Smooth muscle cell (in vitro differentiated cells): ENCODE measurements around the gene SLCO4A1. TPM values are rescaled to one million over a fixed set of nuclear protein-coding genes. Genes with fewer than 3 reads are reported as not detected.

ENCODE experiments used
- DNase-seq: peaks from one replicate; lab custom pipeline; 2025; ENCODE audit not compliant: unreplicated experiment; lab: John Stamatoyannopoulos, UW
- H2AFZ ChIP-seq: fragments of 200-600 bp; sonication (generic); 2 replicates; pipeline ENCODE4 v1.6.0; 2016; ENCODE audit warnings: antibody characterized with exemption, low read depth, mild to moderate bottlenecking
- H3F3A ChIP-seq: fragments of 200-600 bp; sonication (generic); 2 replicates; pipeline ENCODE4 v1.6.0; 2017; ENCODE audit warnings: antibody characterized with exemption, low read depth
- H3K27ac ChIP-seq: fragments of 200-600 bp; sonication (generic); 2 replicates; pipeline ENCODE4 v1.5.1; 2016; ENCODE audit warnings: low read depth, mild to moderate bottlenecking
- H3K27me3 ChIP-seq: fragments of 200-600 bp; sonication (generic); 2 replicates; pipeline ENCODE4 v1.6.1; 2016; ENCODE audit warnings: low read depth, mild to moderate bottlenecking
- H3K36me3 ChIP-seq: fragments of 200-600 bp; sonication (generic); 2 replicates; pipeline ENCODE4 v1.5.1; 2016; ENCODE audit warnings: low read depth
- H3K4me1 ChIP-seq: fragments of 200-600 bp; sonication (generic); 2 replicates; pipeline ENCODE4 v1.5.1; 2016; ENCODE audit warnings: low read depth
- H3K4me2 ChIP-seq: fragments of 200-600 bp; sonication (generic); 2 replicates; pipeline ENCODE4 v1.6.0; 2016; ENCODE audit warnings: mild to moderate bottlenecking
- H3K4me3 ChIP-seq: fragments of 200-600 bp; sonication (generic); 2 replicates; pipeline ENCODE4 v1.5.1; 2016; ENCODE audit warnings: mild to moderate bottlenecking
- H3K79me2 ChIP-seq: fragments of 200-600 bp; sonication (generic); 2 replicates; pipeline ENCODE4 v1.6.0; 2016; ENCODE audit warnings: low read depth, mild to moderate bottlenecking
- H3K9ac ChIP-seq: fragments of 200-600 bp; sonication (generic); 2 replicates; pipeline ENCODE4 v1.6.0; 2016; ENCODE audit warnings: low read depth
- H3K9me3 ChIP-seq: fragments of 200-600 bp; sonication (generic); replicated peaks from 2 replicates; pipeline ENCODE4 v1.5.1; 2016; ENCODE audit warnings: low read depth
- H4K20me1 ChIP-seq: fragments of 200-600 bp; sonication (generic); 2 replicates; pipeline ENCODE4 v1.6.0; 2016; ENCODE audit warnings: low read depth
- WGBS: methylation state at CpG from one replicate; pipeline ENCODE4 v1.1.7; 2016; ENCODE audit warnings: low lambda C conversion rate; 5-methylcytosine and 5-hydroxymethylcytosine counted together
- polyA plus RNA-seq: library from polyadenylated mRNA; unstranded; fragments of >200 nt; fragmentation: Nextera tagmentation; extraction: Ambion mirVana; gene quantifications from 2 replicates; pipeline ENCODE4 v1.2.1, GENCODE V29; 2016
- total RNA-seq: library from RNA; depleted of rRNA; stranded (reverse); fragments of >200 nt; gene quantifications from 2 replicates; pipeline ENCODE4 v1.2.3, GENCODE V29; 2014
- TF ChIP-seq, protein P1 (sequence below): fragments of 200-600 bp; sonication (generic); IDR thresholded peaks from 2 replicates; pipeline ENCODE4 v1.5.1; 2017; ENCODE audit warnings: borderline replicate concordance, mild to moderate bottlenecking, antibody characterized with exemption; ENCODE audit not compliant: insufficient read depth, poor library complexity, severe bottlenecking

Gene SLCO4A1
- total and polyA plus RNA-seq, 2 experiments from 2014 or later = 0.81 to 1.4 TPM

GRCh38 chr20:62656919-62657588 lies 14.8 kb downstream of the SLCO4A1 start:
- no peak overlapping the region for H2AFZ ChIP-seq
- no peaks in the 10 kb centered on the region for H3F3A ChIP-seq
- no peaks in the 10 kb centered on the region for H3K36me3 ChIP-seq
- TF ChIP-seq, protein P1, sequence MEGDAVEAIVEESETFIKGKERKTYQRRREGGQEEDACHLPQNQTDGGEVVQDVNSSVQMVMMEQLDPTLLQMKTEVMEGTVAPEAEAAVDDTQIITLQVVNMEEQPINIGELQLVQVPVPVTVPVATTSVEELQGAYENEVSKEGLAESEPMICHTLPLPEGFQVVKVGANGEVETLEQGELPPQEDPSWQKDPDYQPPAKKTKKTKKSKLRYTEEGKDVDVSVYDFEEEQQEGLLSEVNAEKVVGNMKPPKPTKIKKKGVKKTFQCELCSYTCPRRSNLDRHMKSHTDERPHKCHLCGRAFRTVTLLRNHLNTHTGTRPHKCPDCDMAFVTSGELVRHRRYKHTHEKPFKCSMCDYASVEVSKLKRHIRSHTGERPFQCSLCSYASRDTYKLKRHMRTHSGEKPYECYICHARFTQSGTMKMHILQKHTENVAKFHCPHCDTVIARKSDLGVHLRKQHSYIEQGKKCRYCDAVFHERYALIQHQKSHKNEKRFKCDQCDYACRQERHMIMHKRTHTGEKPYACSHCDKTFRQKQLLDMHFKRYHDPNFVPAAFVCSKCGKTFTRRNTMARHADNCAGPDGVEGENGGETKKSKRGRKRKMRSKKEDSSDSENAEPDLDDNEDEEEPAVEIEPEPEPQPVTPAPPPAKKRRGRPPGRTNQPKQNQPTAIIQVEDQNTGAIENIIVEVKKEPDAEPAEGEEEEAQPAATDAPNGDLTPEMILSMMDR = no peak
- no peak overlapping the region for H3K4me2 ChIP-seq
- 97% methylated on average over 26 of the region's 37 CpGs for WGBS
- H3K4me3 ChIP-seq = no peak overlapping the region
- H4K20me1 ChIP-seq = no peaks in the 10 kb centered on the region
- H3K27me3 ChIP-seq = no peaks in the 10 kb centered on the region
- H3K4me1 ChIP-seq = no peaks in the 10 kb centered on the region
- H3K27ac ChIP-seq = no peak overlapping the region
- no peaks in the 10 kb centered on the region for H3K9me3 ChIP-seq
- no peaks in the 10 kb centered on the region for H3K79me2 ChIP-seq
- no peak for DNase-seq
- no peak overlapping the region for H3K9ac ChIP-seq

- 77% methylated on average over 7 of the region's 7 CpGs for WGBS
- H3K79me2 ChIP-seq = no peaks in the 10 kb centered on the region
- DNase-seq = no peak
- no peaks in the 10 kb centered on the region for H3K27me3 ChIP-seq
- no peak overlapping the region for H2AFZ ChIP-seq
- TF ChIP-seq, protein P1 = no peak
- no peaks in the 10 kb centered on the region for H3K4me1 ChIP-seq
- no peaks in the 10 kb centered on the region for H4K20me1 ChIP-seq
- H3K9ac ChIP-seq = no peak overlapping the region
- no peak overlapping the region for H3K4me3 ChIP-seq
- H3K9me3 ChIP-seq = no peaks in the 10 kb centered on the region
- H3F3A ChIP-seq = no peaks in the 10 kb centered on the region
- no peak overlapping the region for H3K4me2 ChIP-seq
- no peaks in the 10 kb centered on the region for H3K36me3 ChIP-seq
- no peak overlapping the region for H3K27ac ChIP-seq
Observed at GRCh38 chr20:62657589-62657942, 15.3 kb downstream of the SLCO4A1 start.

GRCh38 chr20:62657956-62658355 lies 15.7 kb downstream of the SLCO4A1 start:
- Histone ChIP-seq H3K36me3 (no peaks in the 10 kb centered on the region), H3K9me3 (no peaks in the 10 kb centered on the region), H3K4me3 (no peak overlapping the region), H3K27ac (no peak overlapping the region), H3K4me2 (no peak overlapping the region), H2AFZ (no peak overlapping the region), H4K20me1 (no peaks in the 10 kb centered on the region), H3F3A (no peaks in the 10 kb centered on the region), H3K9ac (no peak overlapping the region), H3K4me1 (no peaks in the 10 kb centered on the region), H3K79me2 (no peaks in the 10 kb centered on the region), H3K27me3 (no peaks in the 10 kb centered on the region)
- TF ChIP-seq, protein P1 = no peak
- no peak for DNase-seq
- 98% methylated on average over 19 of the region's 19 CpGs for WGBS

- Histone ChIP-seq H3K36me3 (no peaks in the 10 kb centered on the region), H3F3A (no peaks in the 10 kb centered on the region), H2AFZ (no peak overlapping the region)
Observed at GRCh38 chr20:62658593-62659178, 16.4 kb downstream of the SLCO4A1 start.

More at GRCh38 chr20:62658593-62659178, 16.4 kb downstream of the SLCO4A1 start:
- Histone ChIP-seq H3K4me3 (no peak overlapping the region), H3K27me3 (no peaks in the 10 kb centered on the region), H3K27ac (no peak overlapping the region), H3K9me3 (no peaks in the 10 kb centered on the region), H3K4me1 (no peaks in the 10 kb centered on the region), H3K79me2 (no peaks in the 10 kb centered on the region), H4K20me1 (no peaks in the 10 kb centered on the region), H3K4me2 (no peak overlapping the region), H3K9ac (no peak overlapping the region)
- 93% methylated on average over 25 of the region's 25 CpGs for WGBS
- no peak for DNase-seq
- TF ChIP-seq, protein P1 = no peak
